Measurements from ENCODE around the gene SH3D19.
"Not testable (repeated sequence)": the region's sequence is repeated elsewhere in the genome, so short reads cannot be mapped to it uniquely, and the experiment has no call there.

Gene SH3D19

DNA sequence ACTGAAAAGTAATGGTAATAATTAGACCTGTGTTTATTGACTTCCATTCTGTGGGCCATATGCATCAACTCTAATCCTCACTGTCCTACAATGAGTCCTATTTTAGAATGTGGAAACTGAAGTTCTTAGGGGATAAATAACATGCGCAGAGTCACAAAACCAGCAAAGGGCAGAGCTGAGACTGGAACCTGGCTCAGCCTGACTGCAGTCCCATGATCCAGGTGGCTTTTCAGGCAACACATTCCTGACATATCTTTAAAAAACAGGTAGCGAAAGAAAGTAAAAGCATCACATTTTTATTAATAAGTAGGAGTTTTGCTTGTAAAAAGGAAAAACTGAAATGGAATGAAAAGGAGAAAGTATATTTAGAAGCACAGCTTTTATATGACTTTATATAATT is 83.1 kb downstream of the SH3D19 start:
- TF ChIP-seq CTCF (IDR thresholded peaks at IDR 0.05; ENCODE audit: low read depth, low read length) = no peak
- no peak overlapping the region for H3K4me3 ChIP-seq (ENCODE audit: low read depth, low read length)

DNA sequence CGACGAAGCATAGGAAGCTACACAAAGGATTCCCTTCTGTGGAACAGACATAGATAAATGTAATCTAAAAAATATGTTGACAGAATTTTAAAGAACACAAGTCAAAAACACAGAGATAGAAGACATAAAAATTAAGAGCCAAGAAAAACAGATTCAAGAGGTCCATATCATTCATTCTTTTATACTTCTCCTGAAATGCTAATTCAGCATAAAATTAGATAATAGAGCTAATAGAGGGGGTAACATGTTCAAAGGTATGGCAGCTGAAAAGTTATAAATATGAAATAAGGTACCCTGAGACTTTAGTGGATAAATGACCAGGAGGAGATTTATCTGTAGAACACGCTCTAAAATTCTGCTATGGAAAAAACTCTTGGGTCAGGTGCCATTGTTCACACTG is 85.8 kb downstream of the SH3D19 start:
- H3K4me3 ChIP-seq (ENCODE audit: low read depth, low read length) = no peak overlapping the region
- no peak for TF ChIP-seq CTCF (IDR thresholded peaks at IDR 0.05; ENCODE audit: low read depth, low read length)

DNA sequence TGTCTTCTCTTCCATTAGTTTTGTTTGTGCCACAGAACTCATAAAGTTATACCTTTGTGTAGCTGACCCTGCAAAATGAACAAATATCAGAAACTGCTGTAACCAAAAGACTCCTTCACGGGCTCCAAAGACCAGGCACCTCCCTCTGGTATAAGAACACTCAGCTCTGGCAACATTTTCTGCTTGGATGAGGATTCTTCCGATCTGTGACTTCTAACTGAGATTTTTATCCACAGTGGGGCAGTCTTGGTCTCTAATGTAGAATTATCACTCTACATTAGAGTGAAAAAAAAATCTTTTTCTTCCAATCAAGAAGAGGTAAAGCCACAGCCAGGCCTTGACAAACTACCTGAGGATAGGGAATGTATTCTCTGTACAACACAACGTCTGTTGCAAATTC is 86.9 kb downstream of the SH3D19 start:
- H3K4me3 ChIP-seq (ENCODE audit: low read depth, low read length) = no peak overlapping the region
- TF ChIP-seq CTCF (IDR thresholded peaks at IDR 0.05; ENCODE audit: low read depth, low read length) = no peak

- TF ChIP-seq CTCF (IDR thresholded peaks at IDR 0.05; ENCODE audit: low read depth, low read length) = no peak
Measured at GRCh38 chr4:151236036-151236435, 89.4 kb downstream of the SH3D19 start.

DNA sequence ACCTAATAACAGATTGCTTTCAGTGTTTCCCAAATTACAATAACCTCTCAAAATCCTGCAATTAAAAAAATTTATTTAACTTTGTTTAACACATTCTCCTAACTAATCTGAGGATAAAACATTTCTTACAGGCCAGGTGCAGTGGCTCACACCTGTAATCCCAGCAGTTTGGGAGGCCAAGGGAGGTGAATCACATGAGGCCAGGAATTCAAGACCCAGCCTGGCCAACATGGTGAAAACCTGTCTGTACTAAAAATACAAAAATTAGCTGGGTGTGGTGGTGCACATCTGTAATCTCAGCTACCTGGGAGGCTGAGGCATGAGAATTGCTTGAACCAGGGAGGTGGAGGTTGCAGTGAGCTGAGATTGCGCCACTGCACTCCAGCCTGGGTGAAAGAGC is 90.0 kb downstream of the SH3D19 start:
- not testable (repeated sequence) for H3K4me3 ChIP-seq (ENCODE audit: low read depth, low read length)

More at GRCh38 chr4:151236036-151236435, 89.4 kb downstream of the SH3D19 start:
- H3K4me3 ChIP-seq (ENCODE audit: low read depth, low read length) = no peak overlapping the region

- no peak overlapping the region for H3K4me3 ChIP-seq (ENCODE audit: low read depth, low read length)
- no peak for TF ChIP-seq CTCF (IDR thresholded peaks at IDR 0.05; ENCODE audit: low read depth, low read length)
Measured at GRCh38 chr4:151233600-151233999, 91.8 kb downstream of the SH3D19 start.

- no peak overlapping the region for H3K4me3 ChIP-seq (ENCODE audit: low read depth, low read length)
- no peak for TF ChIP-seq CTCF (IDR thresholded peaks at IDR 0.05; ENCODE audit: low read depth, low read length)
Measured at GRCh38 chr4:151231915-151232595, 93.3 kb downstream of the SH3D19 start.

Measured in WI38 (cell line).